GM19395 (cell line): ENCODE data around the gene THSD7B.

Source experiments
- ATAC-seq: cut with Tn5 transposase; IDR thresholded peaks from one replicate; pipeline ENCODE4 v1.9.1; 2021; ENCODE audit warnings: mild to moderate bottlenecking, moderate library complexity; ENCODE audit not compliant: unreplicated experiment

The THSD7B gene

DNA sequence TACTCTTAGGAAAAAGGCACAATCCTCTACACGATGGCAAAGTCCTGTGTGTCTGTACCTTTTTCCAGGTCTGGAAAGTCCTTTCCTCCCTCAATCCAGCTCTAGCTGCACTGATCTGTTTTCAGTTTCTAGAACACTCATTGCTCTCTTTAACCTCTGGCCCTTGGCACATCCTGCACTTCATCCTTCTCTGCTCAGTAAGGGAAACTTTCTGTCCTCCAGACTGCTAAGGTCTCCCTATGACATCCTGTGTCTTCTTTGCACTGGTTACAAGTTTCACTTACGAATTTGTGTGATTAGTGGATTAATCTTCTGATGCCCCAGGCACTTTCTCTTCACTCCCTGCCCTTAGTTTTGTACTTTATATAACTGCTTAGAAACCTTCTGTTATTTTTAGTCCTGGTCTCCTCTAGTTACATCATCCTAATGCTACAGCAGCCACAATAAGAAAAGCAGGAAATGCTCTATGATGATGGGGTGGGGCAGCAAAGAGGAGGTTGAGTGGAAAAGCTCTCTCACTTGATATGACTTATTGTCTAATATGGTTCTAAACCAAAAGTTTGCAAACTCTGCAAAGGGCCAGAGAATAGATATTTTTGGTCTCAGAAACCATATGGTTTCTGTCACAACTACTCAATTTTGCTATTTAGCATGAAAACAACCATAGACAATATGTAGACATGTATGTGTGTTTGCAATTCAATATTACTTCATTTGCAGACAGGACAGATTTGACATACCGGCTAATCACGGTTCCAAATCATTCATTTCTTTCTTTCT is 568.2 kb downstream of the THSD7B start:
- ATAC-seq = no peak

DNA sequence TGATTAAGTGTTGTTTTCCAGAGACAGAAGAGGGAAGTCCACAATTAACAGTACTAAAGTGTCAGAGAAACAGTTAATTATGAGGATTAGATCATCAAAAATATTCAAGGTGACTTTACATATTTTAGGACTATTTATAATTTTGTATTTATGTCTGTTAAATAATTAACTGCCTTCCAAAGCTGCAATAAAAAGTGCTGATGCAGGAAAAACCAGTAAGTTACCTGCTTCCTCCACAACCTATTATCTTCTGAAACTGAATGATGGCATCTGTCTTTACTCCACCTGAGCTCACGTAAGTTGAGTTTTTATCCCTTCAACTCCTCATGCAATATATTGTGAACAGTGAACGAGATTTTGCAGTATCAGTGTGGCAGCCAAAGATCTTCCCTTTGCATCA is 570.7 kb downstream of the THSD7B start:
- ATAC-seq = no peak

- ATAC-seq = no peak
These were observed 573.7 kb downstream of the THSD7B start for GRCh38 chr2:137339051-137339450.

DNA sequence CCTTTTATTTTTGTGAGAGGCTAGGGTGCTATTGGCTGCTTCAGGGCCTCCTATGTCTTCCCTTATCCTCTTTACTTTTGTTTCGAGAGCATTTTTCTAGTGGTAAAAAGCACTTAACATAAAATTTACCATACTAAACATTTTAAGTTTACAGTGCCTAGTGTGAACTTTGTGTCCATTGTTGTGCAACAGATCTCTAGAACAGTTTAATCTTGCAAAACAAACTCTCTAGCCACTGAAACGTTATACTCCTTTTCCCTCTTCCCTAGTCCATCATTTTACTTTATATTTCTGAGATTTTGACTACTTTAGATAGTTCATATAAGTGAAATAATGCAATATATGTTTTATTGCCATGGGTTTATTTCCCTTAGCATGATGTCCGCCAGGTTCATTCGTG is 580.6 kb downstream of the THSD7B start:
- ATAC-seq = no peak

GRCh38 chr2:137348301-137348700 is 583.0 kb downstream of the THSD7B start:
- no peak for ATAC-seq

DNA sequence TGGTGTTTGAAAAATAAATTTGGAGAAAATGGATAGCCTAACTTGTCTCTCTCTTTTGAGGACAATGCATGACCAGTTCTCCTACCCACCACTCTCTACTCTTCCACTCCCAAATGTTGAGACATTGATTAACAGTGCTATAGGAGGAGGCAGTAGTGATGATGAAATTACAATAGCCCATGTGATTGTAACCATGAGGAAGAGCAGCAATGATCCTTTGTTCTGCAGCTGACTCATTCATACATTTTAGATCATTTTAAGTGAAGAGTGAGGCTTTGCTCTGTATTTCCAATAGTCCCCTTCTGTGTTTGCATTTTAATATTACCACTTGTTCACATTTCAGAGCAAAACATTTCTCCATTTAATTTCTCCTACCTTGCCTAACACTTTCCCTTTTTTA is 592.3 kb downstream of the THSD7B start:
- ATAC-seq = no peak

DNA sequence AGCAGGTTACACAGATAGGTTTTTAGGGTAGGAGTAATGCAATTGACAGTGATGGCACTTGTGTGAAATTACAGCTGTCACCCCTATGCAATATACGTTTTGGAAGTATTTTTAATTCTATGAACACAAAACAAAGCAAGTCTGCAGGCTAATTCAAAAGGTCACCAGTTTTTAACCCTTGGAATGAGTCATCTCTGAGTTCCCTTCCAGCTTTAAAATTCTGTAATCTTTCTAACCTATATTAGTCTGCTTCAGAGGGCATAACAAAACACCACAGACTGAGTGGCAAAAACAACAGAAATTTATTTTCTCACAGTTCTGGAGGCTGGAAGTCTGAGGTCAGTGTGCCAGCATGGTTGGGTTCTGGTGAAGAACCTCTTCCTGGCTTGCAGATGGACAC is 602.0 kb downstream of the THSD7B start:
- ATAC-seq = no peak

DNA sequence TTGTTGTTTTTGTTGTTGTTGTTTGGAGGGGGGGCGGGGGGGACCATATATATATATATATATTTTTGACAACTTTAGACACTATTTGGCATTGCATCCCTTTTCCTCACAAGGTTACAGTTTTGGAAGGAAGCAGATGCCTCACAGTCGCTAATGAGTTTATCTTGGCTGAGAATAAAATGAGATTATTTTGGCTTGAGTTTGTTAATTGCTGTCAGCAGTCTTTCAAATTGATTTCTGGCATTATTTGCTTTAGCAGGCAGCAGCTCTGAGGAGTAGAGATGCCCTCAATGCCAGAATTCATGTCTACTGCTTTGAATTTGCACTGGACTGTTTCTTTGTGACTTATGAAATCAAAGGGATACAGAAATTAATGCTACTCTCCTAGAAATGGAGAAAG is 603.8 kb downstream of the THSD7B start:
- no peak for ATAC-seq

DNA sequence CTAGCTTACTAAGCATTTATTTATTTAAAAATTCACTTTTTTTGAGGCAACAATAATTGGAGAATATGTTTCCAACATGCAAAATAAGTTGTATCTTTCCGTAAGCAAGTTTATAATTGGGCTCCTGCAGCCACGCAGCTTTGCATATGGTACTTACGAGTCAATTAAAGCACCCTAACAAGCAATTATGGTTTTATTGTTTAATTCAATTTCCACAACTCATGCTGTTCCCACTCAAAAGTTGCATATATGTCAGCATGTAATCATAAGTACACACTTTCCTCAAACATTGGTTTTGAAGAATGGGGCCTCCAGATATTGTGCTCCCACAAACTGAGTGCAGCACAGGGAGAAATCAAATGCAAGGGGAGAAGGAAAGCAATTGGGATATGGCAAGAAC is 613.8 kb downstream of the THSD7B start:
- ATAC-seq = no peak

DNA sequence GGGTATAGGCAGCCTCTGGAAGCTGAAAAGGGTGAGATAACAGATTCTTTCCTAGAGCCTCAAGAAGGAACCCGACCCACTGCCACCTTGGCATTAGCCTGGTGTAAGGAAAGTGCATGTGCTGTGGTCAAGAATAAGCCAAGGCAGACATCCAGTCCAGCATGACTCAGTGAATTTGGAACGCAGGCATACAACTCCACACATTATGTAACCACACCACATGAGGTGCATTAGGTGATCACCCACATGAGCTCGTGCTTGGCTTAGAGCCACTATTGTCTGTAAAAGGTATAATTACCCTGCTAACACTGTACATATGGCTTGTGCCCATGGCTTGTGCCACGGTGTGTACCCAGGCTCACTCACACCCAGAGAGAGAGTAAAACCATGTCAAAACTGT is 615.3 kb downstream of the THSD7B start:
- no peak for ATAC-seq

DNA sequence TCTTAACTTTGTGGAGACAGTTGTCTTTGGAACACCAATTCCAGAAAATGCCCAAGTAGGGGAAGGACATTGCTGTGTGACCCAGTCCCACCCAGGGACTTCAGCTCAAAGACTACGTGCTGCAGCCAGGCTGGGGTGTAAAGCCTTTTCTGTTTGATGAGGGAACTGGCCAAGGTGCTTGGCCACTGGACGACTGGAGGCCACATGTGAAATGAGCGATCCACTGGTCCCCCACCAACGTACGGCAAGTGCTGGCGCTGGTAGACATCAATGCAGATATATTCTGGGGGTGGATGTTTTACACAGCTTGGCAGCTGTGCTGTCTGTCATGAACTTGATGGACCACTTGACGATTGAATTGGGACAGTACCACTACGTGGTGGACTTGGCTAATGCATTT is 616.4 kb downstream of the THSD7B start:
- ATAC-seq = no peak

GRCh38 chr2:137383391-137383790 is 618.0 kb downstream of the THSD7B start:
- ATAC-seq = no peak

DNA sequence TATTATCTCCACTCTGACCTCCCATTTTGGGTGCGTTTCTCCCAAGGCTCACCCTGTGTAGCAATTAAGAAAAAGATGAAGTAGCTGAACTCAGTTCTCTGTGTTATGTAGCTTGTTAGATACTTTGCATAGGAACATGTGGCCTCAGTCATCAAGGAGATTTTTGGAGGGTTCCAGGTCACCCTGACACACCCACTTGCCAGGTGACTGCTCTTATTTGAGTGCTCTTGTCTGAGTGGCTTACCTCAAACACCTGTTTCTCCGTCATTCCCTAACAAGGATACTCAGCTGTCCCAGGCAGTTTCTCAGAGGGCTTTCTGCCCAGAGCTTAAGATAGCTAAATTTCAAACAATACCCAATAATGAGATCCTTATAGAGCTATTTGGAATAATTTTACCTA is 621.7 kb downstream of the THSD7B start:
- no peak for ATAC-seq

DNA sequence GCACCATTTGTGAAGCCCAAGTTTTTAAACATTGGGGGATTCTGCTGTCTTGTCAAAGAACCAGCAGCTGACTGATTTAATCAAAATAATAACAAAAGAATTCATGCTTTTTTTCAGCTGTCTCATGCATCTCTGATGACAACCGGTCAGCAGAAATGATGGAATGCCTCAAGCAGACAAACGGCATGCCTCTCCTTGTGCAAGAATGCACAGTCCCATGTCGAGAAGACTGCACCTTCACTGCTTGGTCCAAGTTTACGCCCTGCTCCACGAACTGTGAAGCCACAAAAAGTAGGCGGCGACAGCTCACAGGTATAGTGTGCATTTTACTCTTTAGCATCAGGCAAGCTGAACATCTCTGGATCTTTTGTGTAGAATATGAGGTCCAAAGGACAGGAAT is 640.2 kb downstream of the THSD7B start:
- no peak for ATAC-seq

DNA sequence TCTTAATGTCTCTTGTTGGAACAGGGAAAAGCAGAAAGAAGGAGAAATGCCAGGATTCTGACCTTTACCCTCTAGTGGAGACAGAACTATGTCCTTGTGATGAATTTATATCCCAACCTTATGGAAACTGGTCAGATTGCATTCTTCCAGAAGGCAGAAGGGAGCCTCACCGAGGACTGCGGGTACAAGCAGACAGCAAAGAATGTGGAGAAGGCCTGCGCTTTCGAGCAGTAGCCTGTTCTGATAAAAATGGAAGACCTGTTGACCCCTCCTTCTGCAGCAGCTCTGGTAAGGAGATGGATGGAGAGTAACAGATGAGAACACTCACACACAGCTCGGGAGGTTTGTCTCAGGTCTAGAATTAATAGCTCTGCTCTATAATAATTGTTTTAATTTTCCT is 646.2 kb downstream of the THSD7B start:
- no peak for ATAC-seq

DNA sequence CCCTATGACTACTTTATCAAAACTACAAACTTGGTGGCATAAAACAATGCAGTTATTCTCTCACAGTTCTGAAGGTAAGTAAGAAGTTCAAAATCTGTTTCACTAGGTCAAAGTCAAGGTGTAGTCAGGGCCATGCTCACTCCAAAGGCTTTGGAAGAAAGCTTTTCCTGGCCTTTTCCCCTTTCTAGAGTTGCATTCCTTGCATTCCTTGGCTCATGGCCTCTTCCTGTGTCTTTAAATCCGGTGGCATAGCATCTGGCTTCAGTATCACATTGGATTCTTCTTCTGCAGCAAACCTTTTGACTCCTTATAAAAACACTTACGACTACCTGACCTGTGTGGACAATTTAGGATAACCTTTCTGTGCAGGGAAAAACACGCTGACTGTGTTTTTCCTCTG is 655.4 kb downstream of the THSD7B start:
- no peak for ATAC-seq

GRCh38 chr2:137435162-137435561 is 669.8 kb downstream of the THSD7B start:
- ATAC-seq = no peak

GRCh38 chr2:137437386-137437785 is 672.0 kb downstream of the THSD7B start:
- no peak for ATAC-seq

DNA sequence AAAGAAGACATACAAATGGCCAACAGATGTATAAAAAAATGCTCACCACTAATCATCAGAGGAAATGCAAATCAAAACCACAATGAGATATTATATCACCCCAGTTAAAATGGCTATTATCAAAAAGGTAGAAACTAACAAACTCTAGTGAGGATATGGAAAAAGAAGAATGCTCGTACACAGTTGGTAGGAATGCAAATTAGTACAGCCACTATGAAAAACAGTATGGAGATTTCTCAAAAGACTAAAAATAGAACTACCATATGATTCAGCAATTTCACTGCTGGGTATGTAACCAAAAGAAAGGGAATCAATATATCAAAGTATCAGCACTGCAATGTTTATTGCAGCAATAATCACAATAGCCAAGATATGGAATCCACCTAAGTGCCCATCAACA is 679.6 kb downstream of the THSD7B start:
- ATAC-seq = no peak

DNA sequence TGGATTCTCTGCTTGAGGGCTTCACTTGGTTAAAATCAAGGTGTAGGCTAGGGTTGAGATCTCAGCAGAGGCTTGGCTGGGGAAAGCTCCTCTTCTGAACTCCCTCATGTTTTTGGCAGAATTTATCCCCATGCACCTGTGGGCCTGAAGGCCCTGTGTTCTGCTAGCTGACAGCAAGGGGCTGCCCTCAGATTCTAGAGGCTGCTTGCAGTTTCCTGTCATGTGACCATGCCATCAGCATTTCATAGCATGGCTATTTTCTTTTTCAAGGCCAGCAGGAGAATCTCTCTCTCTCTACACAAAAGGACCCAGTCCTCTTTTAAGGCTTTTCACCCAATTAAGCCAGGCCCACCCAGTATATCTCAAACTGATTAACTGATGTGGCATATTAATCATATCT is 684.1 kb downstream of the THSD7B start:
- no peak for ATAC-seq

- no peak for ATAC-seq
These were observed 689.5 kb downstream of the THSD7B start for GRCh38 chr2:137454886-137455285.

GRCh38 chr2:137467246-137467862 is 702.0 kb downstream of the THSD7B start:
- peak; percentile 87 for ATAC-seq

GRCh38 chr2:137493261-137493660 is 727.9 kb downstream of the THSD7B start:
- no peak for ATAC-seq
